GM18507 (cell line): ENCODE results near the gene CASS4.
A peak's percentile ranks its signal among the peaks of the same experiment; 100 is the strongest.

Experiments used
- DNase-seq: peaks from one replicate; pipeline ENCODE4 v3.0.0; 2011; ENCODE audit warnings: low read depth; ENCODE audit not compliant: insufficient read length; ENCODE audit errors: extremely low spot score
- FAIRE-seq: peaks from 2 replicates; lab custom pipeline; 2011; peaks lifted over from hg19 to GRCh38; lab: Jason Lieb, UNC

Gene CASS4

DNA sequence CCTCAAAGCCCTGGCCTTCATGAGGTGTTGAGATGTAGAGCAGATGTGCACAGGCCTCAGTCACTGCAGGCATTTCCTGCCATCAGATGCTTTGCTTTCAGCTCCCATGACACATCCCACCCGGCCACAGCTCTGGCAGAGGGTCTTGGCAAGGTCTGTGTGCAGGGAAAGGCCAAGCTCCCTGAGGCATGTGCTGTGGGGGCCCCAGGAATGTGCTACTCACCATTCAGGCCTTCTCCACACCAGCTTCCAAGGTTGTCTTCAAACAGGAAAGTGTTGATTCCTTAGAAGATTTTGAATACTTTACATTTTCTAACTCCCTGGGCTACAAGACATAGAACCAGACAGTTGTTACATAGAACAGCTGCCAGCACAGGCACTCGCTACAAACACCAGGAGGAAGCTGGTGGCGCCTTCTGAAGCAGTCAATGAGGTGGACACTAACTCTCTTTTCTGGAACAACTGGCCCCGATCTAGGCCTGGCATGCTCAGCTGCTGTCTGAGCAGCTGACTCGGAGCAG, 27.8 kb downstream of the CASS4 start:
- FAIRE-seq (no peak), DNase-seq (no peak)

DNA sequence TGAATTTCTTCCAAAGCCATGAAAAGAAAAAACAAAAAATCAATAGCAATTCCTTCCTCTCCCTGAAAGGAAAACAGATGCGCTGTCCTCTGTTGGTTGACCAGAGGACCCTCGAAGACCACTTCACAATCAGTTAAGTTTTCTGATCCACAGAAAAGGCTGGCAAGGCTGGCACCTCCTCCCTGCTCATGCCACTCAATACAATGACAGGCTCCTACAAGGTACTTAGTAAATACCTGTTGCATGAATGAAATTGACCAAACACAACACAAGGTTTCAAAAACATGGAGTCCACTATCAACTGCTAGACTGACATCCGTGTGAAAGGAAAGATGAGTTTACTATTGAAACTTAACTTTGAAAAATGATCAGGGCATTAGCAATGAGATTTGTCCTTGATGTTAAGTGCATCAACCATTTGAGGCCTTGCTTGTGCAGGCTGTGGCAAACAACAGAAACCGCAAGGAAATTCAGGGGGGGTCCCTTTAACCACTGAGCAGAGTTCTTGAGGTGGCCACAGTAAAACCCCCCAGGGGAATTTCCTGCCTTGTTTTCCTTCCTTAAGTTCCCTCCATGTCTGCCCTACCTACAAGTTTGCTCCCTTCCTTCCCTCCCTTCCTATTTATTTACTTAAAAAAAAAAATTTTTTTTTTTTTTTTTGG, 28.4 kb downstream of the CASS4 start:
- FAIRE-seq = peak; percentile 81
- peak; percentile 28 for DNase-seq

DNA sequence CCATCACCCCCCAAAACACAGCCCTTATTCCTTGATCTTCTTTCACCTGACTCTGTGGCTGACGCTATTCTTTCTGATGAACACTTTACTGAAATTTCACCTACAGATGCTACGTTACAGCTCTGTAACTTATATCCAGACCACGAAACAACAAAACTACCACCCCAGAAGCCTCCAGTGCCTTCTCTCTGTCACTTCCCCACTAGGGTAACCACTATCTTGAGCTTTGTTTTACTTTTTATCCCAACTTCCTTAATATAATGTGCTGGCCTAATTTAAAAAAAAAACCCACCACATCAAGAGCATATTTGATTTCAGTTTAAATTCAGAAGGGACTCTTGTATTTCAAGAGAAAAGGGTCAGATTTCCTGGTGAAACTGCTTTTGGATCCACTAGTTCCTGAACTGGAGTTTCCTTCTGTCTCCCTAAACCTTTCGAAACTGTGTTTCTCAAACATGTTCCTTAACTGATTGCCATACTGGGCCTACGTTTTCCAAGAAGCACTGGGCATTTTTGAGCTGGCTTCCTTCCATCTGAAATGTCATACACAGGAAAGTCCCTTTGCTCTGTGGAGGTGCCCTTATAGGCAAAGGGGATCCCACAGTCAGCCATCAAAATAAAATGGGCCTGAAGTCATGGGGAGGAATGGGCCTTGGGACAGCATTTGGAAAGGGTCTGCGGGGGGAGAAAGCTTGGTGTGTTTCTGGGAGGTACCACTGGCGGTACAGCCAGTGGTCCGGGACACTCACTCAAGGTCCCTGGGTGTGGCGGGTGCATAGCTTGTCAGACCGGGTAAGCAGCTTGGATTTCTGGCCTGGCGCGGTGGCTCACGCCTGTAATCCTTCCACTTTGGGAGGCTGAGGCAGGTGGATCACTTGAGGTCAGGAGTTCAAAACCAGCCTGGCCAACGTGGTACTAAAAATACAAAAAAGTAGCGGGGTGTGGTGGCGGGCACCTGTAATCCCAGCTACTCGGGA, 30.6 kb downstream of the CASS4 start:
- FAIRE-seq (no peak), DNase-seq (no peak)

GRCh38 chr20:56443654-56444540, 31.8 kb downstream of the CASS4 start:
- FAIRE-seq (no peak), DNase-seq (no peak)

GRCh38 chr20:56445130-56445529, 33.1 kb downstream of the CASS4 start:
- FAIRE-seq (no peak), DNase-seq (no peak)

GRCh38 chr20:56445540-56445939, 33.5 kb downstream of the CASS4 start:
- FAIRE-seq (no peak), DNase-seq (no peak)

DNA sequence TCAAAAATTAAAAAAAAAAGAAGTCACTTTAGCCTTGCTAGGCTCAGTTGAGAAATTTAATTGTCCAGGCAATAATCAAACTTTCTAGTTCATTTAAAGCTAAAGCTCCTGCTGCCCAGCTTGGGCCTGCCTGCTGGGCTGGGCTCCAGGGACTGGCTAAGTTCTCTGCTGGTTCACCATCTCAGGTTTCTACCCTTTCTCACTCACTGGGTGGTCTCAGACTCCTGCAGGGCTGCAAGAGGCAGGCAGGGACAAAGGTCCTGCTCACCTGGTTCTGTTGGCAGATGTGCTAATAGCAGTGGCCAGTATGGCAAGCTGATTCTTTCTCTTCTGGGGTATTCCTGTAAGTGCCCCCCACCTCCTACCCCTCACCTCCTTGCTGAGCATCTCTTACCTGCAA, 35.2 kb downstream of the CASS4 start:
- FAIRE-seq = no peak

GRCh38 chr20:56449459-56449858, 37.4 kb downstream of the CASS4 start:
- FAIRE-seq (no peak), DNase-seq (no peak)

More for the DNA sequence above, 35.2 kb downstream of the CASS4 start:
- DNase-seq = no peak

DNA sequence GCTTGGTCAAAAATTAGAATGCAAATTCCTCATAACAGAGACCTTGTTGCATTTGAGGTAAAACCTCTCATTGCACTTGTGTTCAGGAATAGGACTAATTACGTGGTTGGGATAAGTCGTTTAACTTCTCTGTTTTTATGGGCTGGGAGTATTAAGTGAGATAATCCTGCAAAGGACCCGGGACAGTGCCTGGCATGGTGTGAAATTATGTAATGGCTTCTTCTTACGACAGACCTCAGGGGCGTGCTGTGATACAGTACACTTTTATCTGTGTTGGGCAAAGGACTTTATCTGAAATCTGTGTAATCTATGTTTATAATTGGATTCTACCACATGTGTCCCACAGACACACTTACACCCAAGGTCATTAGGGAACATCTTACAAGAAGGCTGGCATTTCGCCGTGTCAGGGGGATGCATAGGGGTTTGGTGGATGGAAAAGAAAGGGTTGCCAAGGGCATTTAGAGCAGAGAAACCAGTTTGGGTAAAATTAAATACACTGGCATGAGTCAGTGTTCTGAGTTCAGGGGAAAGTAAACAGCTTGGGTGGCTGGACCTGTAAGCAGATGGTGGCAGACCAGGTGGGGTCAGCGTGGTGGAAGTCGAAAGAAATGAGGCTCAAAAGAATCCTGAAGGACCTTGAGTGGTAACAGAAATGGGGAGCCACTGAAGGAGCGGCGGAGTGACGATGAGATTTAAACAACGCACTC, 39.2 kb downstream of the CASS4 start:
- FAIRE-seq (no peak), DNase-seq (no peak)

DNA sequence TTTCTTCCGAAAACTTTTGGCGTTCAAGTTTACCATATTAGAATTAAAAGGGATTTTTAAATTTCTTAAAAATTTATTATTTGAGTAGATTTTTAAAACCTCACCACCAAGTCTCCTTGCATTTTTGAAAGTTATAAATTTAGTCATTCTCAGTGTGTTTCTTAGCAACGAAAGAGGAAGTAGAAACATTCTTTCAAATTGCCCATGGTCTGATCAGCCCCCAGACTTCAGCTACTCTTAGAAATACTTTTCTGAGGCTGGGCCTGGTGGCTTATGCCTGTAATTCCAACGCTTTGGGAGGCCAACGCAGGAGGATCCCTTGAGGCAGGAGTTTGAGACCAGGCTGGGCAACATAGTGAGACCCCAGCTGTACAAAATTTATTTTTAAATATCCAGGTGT, 41.3 kb downstream of the CASS4 start:
- DNase-seq (no peak), FAIRE-seq (peak; percentile 64)

- FAIRE-seq (peak; percentile 77), DNase-seq (peak; percentile 46)
These were observed 42.7 kb downstream of the CASS4 start for GRCh38 chr20:56454754-56455153.

DNA sequence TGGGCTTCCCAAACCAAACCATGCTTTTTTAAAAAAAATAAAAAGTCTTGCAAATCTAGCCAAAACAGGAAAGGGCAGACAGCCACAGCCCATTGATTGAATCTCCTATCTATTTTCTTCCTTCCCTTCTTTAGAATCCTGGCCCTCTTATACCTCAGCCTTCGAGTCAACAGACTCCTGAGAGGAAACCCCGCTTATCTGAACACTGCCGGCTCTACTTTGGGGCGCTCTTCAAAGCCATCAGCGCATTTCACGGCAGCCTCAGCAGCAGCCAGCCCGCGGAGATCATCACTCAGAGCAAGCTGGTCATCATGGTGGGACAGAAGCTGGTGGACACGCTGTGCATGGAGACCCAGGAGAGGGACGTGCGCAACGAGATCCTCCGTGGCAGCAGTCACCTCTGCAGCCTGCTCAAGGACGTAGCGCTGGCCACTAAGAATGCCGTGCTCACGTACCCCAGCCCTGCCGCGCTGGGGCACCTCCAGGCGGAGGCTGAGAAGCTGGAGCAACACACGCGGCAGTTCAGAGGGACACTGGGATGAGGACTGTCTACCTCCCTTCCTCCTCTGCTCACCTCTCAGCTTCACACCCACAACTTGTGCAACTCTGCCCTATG, 46.3 kb downstream of the CASS4 start:
- FAIRE-seq = no peak
- no peak for DNase-seq

GRCh38 chr20:56460459-56460858, 48.4 kb downstream of the CASS4 start:
- DNase-seq (no peak), FAIRE-seq (no peak)

DNA sequence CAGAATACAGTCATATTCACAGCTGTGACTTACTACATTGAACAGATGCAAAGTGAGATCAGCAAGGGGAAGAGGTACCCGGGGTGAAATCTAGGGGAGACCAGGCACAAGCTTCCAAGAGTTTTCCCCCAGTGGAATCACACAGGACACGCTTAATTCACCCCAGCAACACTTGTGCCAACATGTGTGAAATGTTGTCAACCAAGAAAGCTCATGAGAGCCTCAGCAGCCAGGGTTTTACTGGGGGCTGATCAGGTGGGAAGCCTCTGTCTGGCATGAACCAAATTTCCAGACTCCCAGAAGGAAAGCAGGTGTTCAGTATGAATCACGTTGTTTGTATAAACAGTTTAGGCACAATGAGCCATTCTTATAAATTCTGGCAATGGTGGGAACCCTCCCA, 49.5 kb downstream of the CASS4 start:
- no peak for DNase-seq
- no peak for FAIRE-seq

DNA sequence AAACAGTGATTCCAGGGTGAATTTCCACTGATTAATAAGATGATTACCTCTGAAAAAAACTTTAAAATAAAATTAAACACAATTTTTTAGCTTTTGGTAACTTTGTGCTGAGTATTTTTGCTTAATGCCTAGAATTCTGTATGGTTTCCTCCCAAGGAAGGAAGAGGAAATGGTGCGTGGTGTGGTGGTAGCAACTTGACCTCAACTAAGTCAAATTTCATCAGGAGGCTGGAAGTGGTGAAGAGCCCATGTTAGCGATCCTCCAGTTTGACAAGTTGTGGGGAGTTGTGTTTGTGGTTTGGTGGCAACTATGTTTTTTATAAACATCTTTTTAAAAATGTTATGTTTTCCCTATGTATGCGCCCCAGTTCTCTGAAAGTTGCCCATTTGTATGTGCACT, 51.4 kb downstream of the CASS4 start:
- FAIRE-seq (no peak), DNase-seq (no peak)

GRCh38 chr20:56465997-56466396, 53.9 kb downstream of the CASS4 start:
- DNase-seq = no peak
- peak; percentile 15 for FAIRE-seq

DNA sequence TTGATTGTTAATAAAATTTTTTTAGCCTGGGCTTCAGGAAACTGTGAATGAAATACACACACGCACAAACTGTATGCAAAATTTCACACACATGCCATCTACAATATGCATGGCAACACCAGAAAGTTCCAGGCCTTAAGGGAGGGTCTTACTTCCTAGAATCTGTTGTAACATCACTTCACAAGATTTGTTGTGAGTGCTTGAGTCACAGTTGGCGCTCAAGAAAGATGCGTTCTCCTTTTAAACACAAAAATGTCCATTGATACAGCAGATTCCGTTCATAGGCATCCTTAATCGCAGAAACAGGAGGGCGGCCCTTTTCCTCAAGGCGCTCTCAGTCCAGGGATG, 55.9 kb downstream of the CASS4 start:
- no peak for FAIRE-seq

DNA sequence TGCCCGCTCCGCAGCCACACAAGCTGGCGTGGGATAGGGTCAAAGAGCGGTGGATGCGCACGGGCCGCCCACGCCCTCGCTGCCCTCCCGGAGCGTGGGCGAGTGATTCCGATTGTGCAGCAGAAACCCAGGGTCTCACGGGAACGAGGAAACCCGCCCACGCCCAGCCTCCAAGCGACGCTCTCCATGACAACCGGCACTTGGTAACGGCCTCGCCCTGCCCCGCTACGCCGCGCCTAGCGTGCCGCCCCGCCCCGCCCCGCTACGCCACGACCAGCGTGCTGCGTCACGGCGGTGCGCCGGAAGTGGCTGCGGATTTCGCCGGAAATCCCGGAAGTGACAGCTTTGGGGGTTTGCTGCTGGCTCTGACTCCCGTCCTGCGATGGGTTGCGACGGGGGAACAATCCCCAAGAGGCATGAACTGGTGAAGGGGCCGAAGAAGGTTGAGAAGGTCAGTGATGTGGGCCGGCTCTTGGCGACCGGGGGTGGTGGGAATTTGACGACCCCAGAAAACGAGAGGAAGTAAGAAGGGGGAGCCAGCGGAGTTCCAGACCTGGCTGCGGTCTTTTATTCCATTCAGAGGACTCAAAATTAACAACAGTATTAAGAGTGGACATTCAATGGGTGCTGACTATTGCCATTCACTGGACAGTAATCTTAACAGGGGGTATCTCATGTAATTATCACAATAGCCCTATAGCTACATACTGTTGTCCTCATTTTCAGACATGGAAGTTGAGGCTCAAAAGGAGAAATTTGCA, 56.4 kb downstream of the CASS4 start, which contains the start of gene RTF2:
TSS of gene RTF2 (plus strand) at position 312 of the 761 bp plus-strand sequence. CDS start at position 383, 71 bp downstream.
- DNase-seq = peak; percentile 89
- FAIRE-seq = peak; percentile 92

More for the DNA sequence above, 55.9 kb downstream of the CASS4 start:
- no peak for DNase-seq
